Lower leg skin (tissue), 4 donors: Measurements from ENCODE around the gene NT5DC1. TPM values are rescaled to one million over a fixed set of nuclear protein-coding genes. Genes with fewer than 3 reads are reported as not detected.

Experiments
- DNase-seq, 2 donors: peaks; one replicate each; pipeline ENCODE4 v3.0.0-alpha.2; 2019; ENCODE audit warnings: low spot score in 2 of 2
- H3K4me3 ChIP-seq: fragments of 200-600 bp; sonication (generic); 2 replicates; pipeline ENCODE4 v1.5.1; 2017; ENCODE audit warnings: mild to moderate bottlenecking, low read depth; ENCODE audit not compliant: poor library complexity, severe bottlenecking
- POLR2A ChIP-seq, 2 donors: fragments of 450-650 bp; IDR thresholded peaks; one replicate each; pipeline ENCODE4 v1.6.1; 2016 to 2017; ENCODE audit warnings: antibody characterized with exemption in 2 of 2, mild to moderate bottlenecking in 1 of 2, moderate library complexity in 1 of 2
- WGBS, 2 donors: methylation state at CpG; one replicate each; pipeline ENCODE4 v1.1.5; 2018; 5-methylcytosine and 5-hydroxymethylcytosine counted together
- intact Hi-C: fragments of 100-400 bp; cut with DNase I; formaldehyde crosslinking; loops from one replicate; pipeline ENCODE4 v1.15.0; 2023; ENCODE audit warnings: low total_unique reads
- total RNA-seq, 4 donors: library from RNA; depleted of rRNA; stranded (reverse); fragments of >200 nt; gene quantifications; one replicate each; pipeline ENCODE4 v1.1.0, GENCODE V29; 2016
- TF ChIP-seq, protein P1 (sequence below), 3 donors: fragments of 450-650 bp; IDR thresholded peaks; one replicate each; pipeline ENCODE4 v1.5.1; 2016; ENCODE audit warnings: antibody characterized with exemption in 3 of 3, mild to moderate bottlenecking in 3 of 3, moderate library complexity in 2 of 3

The NT5DC1 gene
- total RNA-seq, 4 donors from 2014 or later, result 7.7 to 25.0 (median 12.3) TPM

- intact Hi-C loops, result no loop called here
- WGBS, 2 donors, result 94 to 96% methylated on average over 3 of the region's 3 CpGs
- TF ChIP-seq POLR2A (IDR thresholded peaks at IDR 0.05), result no peak
- TF ChIP-seq, protein P1, sequence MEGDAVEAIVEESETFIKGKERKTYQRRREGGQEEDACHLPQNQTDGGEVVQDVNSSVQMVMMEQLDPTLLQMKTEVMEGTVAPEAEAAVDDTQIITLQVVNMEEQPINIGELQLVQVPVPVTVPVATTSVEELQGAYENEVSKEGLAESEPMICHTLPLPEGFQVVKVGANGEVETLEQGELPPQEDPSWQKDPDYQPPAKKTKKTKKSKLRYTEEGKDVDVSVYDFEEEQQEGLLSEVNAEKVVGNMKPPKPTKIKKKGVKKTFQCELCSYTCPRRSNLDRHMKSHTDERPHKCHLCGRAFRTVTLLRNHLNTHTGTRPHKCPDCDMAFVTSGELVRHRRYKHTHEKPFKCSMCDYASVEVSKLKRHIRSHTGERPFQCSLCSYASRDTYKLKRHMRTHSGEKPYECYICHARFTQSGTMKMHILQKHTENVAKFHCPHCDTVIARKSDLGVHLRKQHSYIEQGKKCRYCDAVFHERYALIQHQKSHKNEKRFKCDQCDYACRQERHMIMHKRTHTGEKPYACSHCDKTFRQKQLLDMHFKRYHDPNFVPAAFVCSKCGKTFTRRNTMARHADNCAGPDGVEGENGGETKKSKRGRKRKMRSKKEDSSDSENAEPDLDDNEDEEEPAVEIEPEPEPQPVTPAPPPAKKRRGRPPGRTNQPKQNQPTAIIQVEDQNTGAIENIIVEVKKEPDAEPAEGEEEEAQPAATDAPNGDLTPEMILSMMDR (IDR thresholded peaks at IDR 0.05), result no peak
Measured at GRCh38 chr6:116159782-116160524, 59.3 kb downstream of the NT5DC1 start.

DNA sequence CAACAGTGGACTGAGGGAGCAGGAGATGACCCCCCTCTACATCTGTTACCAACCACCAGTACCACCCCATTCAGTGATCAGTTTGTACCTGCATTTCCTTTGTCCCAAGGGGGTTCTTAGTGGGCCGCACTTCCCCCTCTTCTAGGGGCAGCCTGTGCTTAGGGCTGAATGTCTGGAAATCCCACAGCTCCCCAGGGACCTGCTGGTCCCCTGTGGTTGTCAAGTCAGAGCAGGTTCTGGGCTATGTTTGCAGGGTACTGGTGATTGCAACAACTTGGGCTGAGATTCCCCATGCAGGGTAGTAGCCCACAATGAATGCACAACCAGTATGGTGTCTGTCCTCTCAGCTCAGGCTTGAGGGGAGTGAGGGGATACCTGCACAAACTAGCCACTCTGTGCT lies 64.9 kb downstream of the NT5DC1 start:
- 92 to 95% methylated on average over 1 of the region's 1 CpG for WGBS, 2 donors
- intact Hi-C loops, result no loop called here
- DNase-seq, result no peak
- H3K4me3 ChIP-seq, result no peak overlapping the region
- TF ChIP-seq, protein P1 (IDR thresholded peaks at IDR 0.05), result no peak
- no peak for TF ChIP-seq POLR2A (IDR thresholded peaks at IDR 0.05)

More at GRCh38 chr6:116159782-116160524, 59.3 kb downstream of the NT5DC1 start:
- DNase-seq, result no peak
- H3K4me3 ChIP-seq, result no peak overlapping the region

GRCh38 chr6:116166369-116166768 lies 65.7 kb downstream of the NT5DC1 start:
- no peak overlapping the region for H3K4me3 ChIP-seq
- 80 to 82% methylated on average over 1 of the region's 1 CpG for WGBS, 2 donors
- TF ChIP-seq, protein P1 (IDR thresholded peaks at IDR 0.05), result no peak
- TF ChIP-seq POLR2A (IDR thresholded peaks at IDR 0.05), result no peak
- intact Hi-C loops, result no loop called here
- no peak for DNase-seq

DNA sequence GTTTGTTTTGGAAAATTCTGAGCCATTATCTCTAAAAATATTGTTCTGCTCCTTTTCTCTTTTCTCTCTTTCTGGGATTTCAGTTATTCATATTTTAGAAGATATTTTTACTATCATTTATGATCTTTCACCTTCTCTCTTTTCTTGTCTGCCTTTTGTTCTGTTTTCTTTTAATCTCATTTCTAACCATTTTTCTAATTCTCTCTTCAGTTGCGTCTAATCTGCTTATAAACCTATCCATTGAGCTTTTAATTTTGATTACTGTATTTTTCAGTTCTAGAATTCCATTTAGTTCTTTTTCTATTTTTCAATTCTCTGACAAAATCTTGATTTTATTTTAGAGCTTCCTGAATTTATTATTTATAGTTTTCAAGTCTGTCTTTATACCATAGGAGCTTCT lies 67.5 kb downstream of the NT5DC1 start:
- DNase-seq, result no peak
- TF ChIP-seq, protein P1 (IDR thresholded peaks at IDR 0.05), result no peak
- TF ChIP-seq POLR2A (IDR thresholded peaks at IDR 0.05), result no peak
- H3K4me3 ChIP-seq, result no peak overlapping the region
- intact Hi-C loops, result no loop called here
- WGBS, 2 donors, result 100% methylated on average over 1 of the region's 1 CpG

DNA sequence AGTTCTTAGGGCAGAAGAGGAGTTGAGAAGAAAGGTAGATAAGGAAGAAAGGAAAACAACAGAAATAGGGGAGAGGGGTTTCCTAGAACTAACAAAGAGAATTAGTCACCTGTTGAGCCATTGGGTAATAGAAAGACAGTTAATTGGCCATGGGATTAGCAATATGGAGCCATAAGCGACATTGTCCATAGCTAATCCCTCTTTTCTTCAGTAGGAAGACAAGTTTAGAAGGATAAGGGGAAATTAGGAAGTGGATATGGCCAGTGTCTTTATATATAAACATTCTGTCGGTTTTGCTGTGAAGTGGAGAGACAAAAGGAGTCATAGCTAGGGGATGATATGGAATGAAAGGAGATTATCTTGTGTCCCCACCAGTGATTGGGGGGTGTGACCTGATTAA lies 69.2 kb downstream of the NT5DC1 start:
- WGBS, 2 donors, result 95 to 98% methylated on average over 2 of the region's 2 CpGs
- no peak overlapping the region for H3K4me3 ChIP-seq
- DNase-seq, result no peak
- TF ChIP-seq, protein P1 (IDR thresholded peaks at IDR 0.05), result no peak
- no peak for TF ChIP-seq POLR2A (IDR thresholded peaks at IDR 0.05)
- intact Hi-C loops, result no loop called here
